ENCODE measurements around the gene SLC35G6. TPM values are rescaled to one million over a fixed set of nuclear protein-coding genes. Genes with fewer than 3 reads are reported as not detected.

Gene SLC35G6
- total and polyA plus RNA-seq, 2 of the 13 experiments (the other 11 are each of a cell fraction or from before 2014, with no cell fraction given) = 0.07 TPM; not detected in 1

- TF ChIP-seq ZNF773 (CRISPR knock-in tag; IDR thresholded peaks at IDR 0.05; ENCODE audit: borderline replicate concordance) (no peak), EP300 (IDR thresholded peaks at IDR 0.05; ENCODE audit: low read depth in 2 of 2, low read length in 2 of 2) (no peak), EP300 (CRISPR knock-in tag; IDR thresholded peaks at IDR 0.05; ENCODE audit: borderline replicate concordance) (no peak), ZNF343 (CRISPR knock-in tag; IDR thresholded peaks at IDR 0.05) (no peak), ZBTB4 (CRISPR knock-in tag; IDR thresholded peaks at IDR 0.05; ENCODE audit: borderline replicate concordance) (0 out of 2 replicates have a peak, but pooled peaks have one; percentile 33), NR2F1 (CRISPR knock-in tag; IDR thresholded peaks at IDR 0.05) (no peak), NFKB2 (CRISPR knock-in tag; IDR thresholded peaks at IDR 0.05; ENCODE audit: borderline replicate concordance) (no peak), TARDBP (CRISPR knock-in tag; IDR thresholded peaks at IDR 0.05) (peak; percentile 5; the same call in 1 of the 2 replicates), ONECUT2 (CRISPR knock-in tag; IDR thresholded peaks at IDR 0.05) (no peak), ZNF652 (CRISPR knock-in tag; IDR thresholded peaks at IDR 0.05; ENCODE audit: borderline replicate concordance, low read depth) (no peak), ZNF318 (CRISPR knock-in tag; IDR thresholded peaks at IDR 0.05) (no peak), ZNF234 (CRISPR knock-in tag; conservative IDR thresholded peaks at IDR 0.05) (no peak), PAF1 (CRISPR knock-in tag; IDR thresholded peaks at IDR 0.05) (no peak), ZSCAN22 (CRISPR knock-in tag; IDR thresholded peaks at IDR 0.05) (no peak), GLMP (CRISPR knock-in tag; IDR thresholded peaks at IDR 0.05; ENCODE audit: borderline replicate concordance) (no peak)
Measured at GRCh38 chr17:7477392-7478275, 3.6 kb upstream of the SLC35G6 start (continued).

Data from HepG2 (cell line).